Measurements from ENCODE around the gene DCHS1.
A peak's percentile ranks its signal among the peaks of the same experiment; 100 is the strongest.

DCHS1 gene

GRCh38 chr11:6603287-6604080 is 52.1 kb downstream of the DCHS1 start, which contains the start of the genes ILK and RRP8:
Gene ILK, plus strand, starts transcription at chr11:6603774. Its CDS starts 498 bp downstream, at chr11:6604272.
Gene RRP8, minus strand, starts transcription at chr11:6603616. Its CDS starts 114 bp downstream, at chr11:6603502.
- Histone ChIP-seq H3K9me3 (ENCODE audit: insufficient read depth, low read length) (no peaks in the 10 kb centered on the region), H3K79me2 (ENCODE audit: low read length) (peaks cover 63% of the 10 kb centered on the region), H3K27me3 (ENCODE audit: low read depth, low read length) (no peaks in the 10 kb centered on the region), H2AFZ (ENCODE audit: low read depth, low read length) (peak within 1 kb of the TSS; percentile 84), H4K20me1 (ENCODE audit: insufficient read depth, low read length) (0 out of 2 replicates have a peak, but pooled peaks cover 4% of the 10 kb centered on the region), H3K4me2 (ENCODE audit: low read length) (peak within 1 kb of the TSS; percentile 98), H3K4me1 (ENCODE audit: low read length) (peaks cover 50% of the 10 kb centered on the region), H3K36me3 (replicated peaks; ENCODE audit: low read depth, low read length) (peaks cover 40% of the 10 kb centered on the region), H3K27ac (ENCODE audit: low read length) (peak within 1 kb of the TSS; percentile 70), H3K9ac (ENCODE audit: low read length) (peak within 1 kb of the TSS; percentile 98), H3K4me3 (ENCODE audit: low read length) (peak within 1 kb of the TSS; percentile 99)
- TF ChIP-seq CTCF (IDR thresholded peaks at IDR 0.05; ENCODE audit: low read depth, low read length) (no peak; the same call in 1 of the 2 replicates), EZH2phosphoT487 (IDR thresholded peaks at IDR 0.05; ENCODE audit: low read depth) (no peak)

DNA sequence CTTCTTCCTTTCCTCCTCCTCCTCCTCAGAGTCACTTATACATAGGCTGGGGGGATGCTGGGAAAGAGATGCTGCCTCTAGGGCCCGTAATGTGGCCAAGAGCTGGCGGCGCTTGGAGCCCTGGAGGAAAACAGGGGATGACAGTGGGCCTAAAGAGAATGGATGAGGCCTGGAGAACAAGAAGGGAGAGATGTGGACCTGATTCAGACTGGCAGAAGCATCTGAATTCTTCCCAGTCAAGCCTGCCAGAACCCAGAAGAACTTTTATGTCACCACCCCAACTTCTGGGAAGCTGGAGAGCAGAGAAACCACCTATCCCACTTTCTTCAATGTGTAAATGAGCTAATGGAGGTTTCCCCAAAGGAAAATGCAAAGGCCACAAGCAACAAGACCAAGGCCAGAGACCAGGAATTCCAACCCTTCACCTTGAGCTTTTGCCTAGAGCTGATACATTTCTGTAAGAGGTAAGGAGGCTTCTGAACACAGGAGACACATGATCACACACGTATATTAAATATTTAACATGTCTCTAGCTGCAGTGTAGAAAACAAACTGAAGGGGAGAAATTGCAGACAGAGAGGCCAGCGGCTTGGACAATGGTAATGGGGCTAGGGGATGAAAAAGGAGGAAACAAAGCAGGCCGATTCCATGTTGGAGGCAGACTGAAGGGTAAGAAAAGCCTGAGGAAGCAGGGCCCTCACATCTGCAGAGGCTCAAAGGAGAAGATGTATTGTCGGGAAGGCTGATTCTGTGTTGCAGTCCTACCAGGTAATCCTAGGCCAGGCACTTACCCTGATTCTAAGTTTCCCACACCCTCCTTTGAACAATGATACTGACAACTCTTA is 53.3 kb downstream of the DCHS1 start:
- H3K27me3 ChIP-seq (ENCODE audit: low read depth, low read length) = no peaks in the 10 kb centered on the region
- no peak overlapping the region; the same call in 1 of the 2 replicates for H3K27ac ChIP-seq (ENCODE audit: low read length)
- H3K79me2 ChIP-seq (ENCODE audit: low read length) = peaks cover 62% of the 10 kb centered on the region
- no peaks in the 10 kb centered on the region for H4K20me1 ChIP-seq (ENCODE audit: insufficient read depth, low read length)
- peaks cover 38% of the 10 kb centered on the region for H3K36me3 ChIP-seq (replicated peaks; ENCODE audit: low read depth, low read length)
- H3K4me1 ChIP-seq (ENCODE audit: low read length) = peaks cover 39% of the 10 kb centered on the region
- H3K4me2 ChIP-seq (ENCODE audit: low read length) = peak overlapping the region; percentile 94
- H2AFZ ChIP-seq (ENCODE audit: low read depth, low read length) = no peak overlapping the region
- no peak for TF ChIP-seq EZH2phosphoT487 (IDR thresholded peaks at IDR 0.05; ENCODE audit: low read depth)
- no peak for TF ChIP-seq CTCF (IDR thresholded peaks at IDR 0.05; ENCODE audit: low read depth, low read length)
- H3K9ac ChIP-seq (ENCODE audit: low read length) = peak overlapping the region; percentile 98
- H3K4me3 ChIP-seq (ENCODE audit: low read length) = peak overlapping the region; percentile 99
- H3K9me3 ChIP-seq (ENCODE audit: insufficient read depth, low read length) = no peaks in the 10 kb centered on the region

DNA sequence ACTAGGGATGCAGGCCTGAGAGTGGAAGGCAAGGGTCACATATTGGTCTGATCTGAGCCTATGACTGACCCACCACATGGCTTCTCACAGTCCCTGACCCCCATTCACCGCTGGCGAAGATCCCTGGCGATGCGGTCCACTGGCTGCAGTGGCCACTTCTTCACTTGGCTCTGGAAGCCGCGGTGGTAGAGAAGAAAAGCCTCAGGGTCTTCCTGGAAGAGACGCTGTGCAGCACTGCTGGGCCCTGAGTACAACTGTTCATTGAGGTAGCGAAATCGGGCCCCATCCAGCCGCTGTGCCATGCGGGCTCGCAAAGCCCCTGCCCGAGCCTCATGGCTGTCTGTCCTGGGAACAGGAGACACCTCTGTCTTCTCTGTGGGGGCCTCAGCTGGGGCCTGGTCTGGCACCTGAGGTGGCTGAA is 54.6 kb downstream of the DCHS1 start:
- H3K9ac ChIP-seq (ENCODE audit: low read length) = no peak overlapping the region
- H3K79me2 ChIP-seq (ENCODE audit: low read length) = peaks cover 62% of the 10 kb centered on the region
- no peak overlapping the region for H3K4me3 ChIP-seq (ENCODE audit: low read length)
- no peaks in the 10 kb centered on the region for H3K27me3 ChIP-seq (ENCODE audit: low read depth, low read length)
- no peaks in the 10 kb centered on the region for H4K20me1 ChIP-seq (ENCODE audit: insufficient read depth, low read length)
- peaks cover 47% of the 10 kb centered on the region for H3K36me3 ChIP-seq (replicated peaks; ENCODE audit: low read depth, low read length)
- no peak overlapping the region for H3K4me2 ChIP-seq (ENCODE audit: low read length)
- peaks cover 26% of the 10 kb centered on the region for H3K4me1 ChIP-seq (ENCODE audit: low read length)
- H2AFZ ChIP-seq (ENCODE audit: low read depth, low read length) = no peak overlapping the region
- H3K27ac ChIP-seq (ENCODE audit: low read length) = no peak overlapping the region
- H3K9me3 ChIP-seq (ENCODE audit: insufficient read depth, low read length) = no peaks in the 10 kb centered on the region
- TF ChIP-seq EZH2phosphoT487 (IDR thresholded peaks at IDR 0.05; ENCODE audit: low read depth) (no peak), CTCF (IDR thresholded peaks at IDR 0.05; ENCODE audit: low read depth, low read length) (no peak)
